ENCODE measurements around the gene SMYD3.

- no peak for TF ChIP-seq FOXA1 (IDR thresholded peaks at IDR 0.05)
- TF ChIP-seq TARDBP (IDR thresholded peaks at IDR 0.05) = no peak
- no peak for TF ChIP-seq CTBP1 (IDR thresholded peaks at IDR 0.05; ENCODE audit: borderline replicate concordance)
- no peak for TF ChIP-seq FOXM1 (IDR thresholded peaks at IDR 0.05; ENCODE audit: borderline replicate concordance)
- no peak for TF ChIP-seq L3MBTL2 (conservative IDR thresholded peaks at IDR 0.05)
- TF ChIP-seq FOXK2 (IDR thresholded peaks at IDR 0.05) = no peak
- TF ChIP-seq SP1 (IDR thresholded peaks at IDR 0.05) = no peak
- TF ChIP-seq ZNF384 (IDR thresholded peaks at IDR 0.05) = no peak
- TF ChIP-seq BHLHE40 (IDR thresholded peaks at IDR 0.05; ENCODE audit: borderline replicate concordance) = no peak
Measured at GRCh38 chr1:245863566-245864184, 643.4 kb downstream of the SMYD3 start.

Measured in HEK293T (cell line).